ENCODE data around the gene TRMO. TPM values are rescaled to one million over a fixed set of nuclear protein-coding genes. Genes with fewer than 3 reads are reported as not detected.

TRMO gene
- total and polyA plus RNA-seq, 2 experiments from 2014 or later, result 5.0 to 6.4 TPM

DNA sequence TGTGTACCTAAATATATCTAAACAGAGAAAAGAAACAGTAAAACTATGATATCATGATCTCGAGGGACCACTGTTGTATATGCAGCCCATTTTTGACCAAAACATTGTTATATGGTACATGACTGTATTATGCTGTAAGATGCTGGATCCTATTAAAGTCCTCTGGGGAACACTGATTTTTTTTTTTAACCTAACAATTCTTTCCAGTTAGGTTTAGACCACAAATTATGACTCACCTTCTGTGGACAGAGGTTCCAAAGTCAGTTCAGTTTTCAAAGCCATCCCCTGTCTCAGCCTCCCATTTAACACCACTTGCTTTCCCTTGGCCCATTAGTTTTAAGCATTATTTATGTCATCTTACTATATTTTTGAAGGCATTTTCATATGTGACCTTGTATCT, 27.1 kb downstream of the TRMO start:
- Histone ChIP-seq H3F3A (replicated peaks; ENCODE audit: low read depth) (no peaks in the 10 kb centered on the region), H3K4me3 (no peak overlapping the region), H3K9me2 (ENCODE audit: insufficient read depth) (no peaks in the 10 kb centered on the region), H3K27ac (ENCODE audit: low read depth) (no peak overlapping the region), H3K4me2 (no peak overlapping the region), H3K36me3 (ENCODE audit: insufficient read depth) (no peaks in the 10 kb centered on the region), H4K20me1 (replicated peaks; ENCODE audit: insufficient read depth) (no peaks in the 10 kb centered on the region; the same call in 1 of the 2 replicates), H3K27me3 (ENCODE audit: insufficient read depth) (no peaks in the 10 kb centered on the region), H3K4me1 (ENCODE audit: insufficient read depth) (no peaks in the 10 kb centered on the region), H2AFZ (no peak overlapping the region), H3K79me2 (replicated peaks; ENCODE audit: insufficient read depth) (no peaks in the 10 kb centered on the region)
- no peak overlapping the region for H3K4me3 Mint-ChIP-seq
- TF ChIP-seq POLR2AphosphoS5 (IDR thresholded peaks at IDR 0.05; ENCODE audit: low read depth), result no peak
- TF ChIP-seq, protein P1, sequence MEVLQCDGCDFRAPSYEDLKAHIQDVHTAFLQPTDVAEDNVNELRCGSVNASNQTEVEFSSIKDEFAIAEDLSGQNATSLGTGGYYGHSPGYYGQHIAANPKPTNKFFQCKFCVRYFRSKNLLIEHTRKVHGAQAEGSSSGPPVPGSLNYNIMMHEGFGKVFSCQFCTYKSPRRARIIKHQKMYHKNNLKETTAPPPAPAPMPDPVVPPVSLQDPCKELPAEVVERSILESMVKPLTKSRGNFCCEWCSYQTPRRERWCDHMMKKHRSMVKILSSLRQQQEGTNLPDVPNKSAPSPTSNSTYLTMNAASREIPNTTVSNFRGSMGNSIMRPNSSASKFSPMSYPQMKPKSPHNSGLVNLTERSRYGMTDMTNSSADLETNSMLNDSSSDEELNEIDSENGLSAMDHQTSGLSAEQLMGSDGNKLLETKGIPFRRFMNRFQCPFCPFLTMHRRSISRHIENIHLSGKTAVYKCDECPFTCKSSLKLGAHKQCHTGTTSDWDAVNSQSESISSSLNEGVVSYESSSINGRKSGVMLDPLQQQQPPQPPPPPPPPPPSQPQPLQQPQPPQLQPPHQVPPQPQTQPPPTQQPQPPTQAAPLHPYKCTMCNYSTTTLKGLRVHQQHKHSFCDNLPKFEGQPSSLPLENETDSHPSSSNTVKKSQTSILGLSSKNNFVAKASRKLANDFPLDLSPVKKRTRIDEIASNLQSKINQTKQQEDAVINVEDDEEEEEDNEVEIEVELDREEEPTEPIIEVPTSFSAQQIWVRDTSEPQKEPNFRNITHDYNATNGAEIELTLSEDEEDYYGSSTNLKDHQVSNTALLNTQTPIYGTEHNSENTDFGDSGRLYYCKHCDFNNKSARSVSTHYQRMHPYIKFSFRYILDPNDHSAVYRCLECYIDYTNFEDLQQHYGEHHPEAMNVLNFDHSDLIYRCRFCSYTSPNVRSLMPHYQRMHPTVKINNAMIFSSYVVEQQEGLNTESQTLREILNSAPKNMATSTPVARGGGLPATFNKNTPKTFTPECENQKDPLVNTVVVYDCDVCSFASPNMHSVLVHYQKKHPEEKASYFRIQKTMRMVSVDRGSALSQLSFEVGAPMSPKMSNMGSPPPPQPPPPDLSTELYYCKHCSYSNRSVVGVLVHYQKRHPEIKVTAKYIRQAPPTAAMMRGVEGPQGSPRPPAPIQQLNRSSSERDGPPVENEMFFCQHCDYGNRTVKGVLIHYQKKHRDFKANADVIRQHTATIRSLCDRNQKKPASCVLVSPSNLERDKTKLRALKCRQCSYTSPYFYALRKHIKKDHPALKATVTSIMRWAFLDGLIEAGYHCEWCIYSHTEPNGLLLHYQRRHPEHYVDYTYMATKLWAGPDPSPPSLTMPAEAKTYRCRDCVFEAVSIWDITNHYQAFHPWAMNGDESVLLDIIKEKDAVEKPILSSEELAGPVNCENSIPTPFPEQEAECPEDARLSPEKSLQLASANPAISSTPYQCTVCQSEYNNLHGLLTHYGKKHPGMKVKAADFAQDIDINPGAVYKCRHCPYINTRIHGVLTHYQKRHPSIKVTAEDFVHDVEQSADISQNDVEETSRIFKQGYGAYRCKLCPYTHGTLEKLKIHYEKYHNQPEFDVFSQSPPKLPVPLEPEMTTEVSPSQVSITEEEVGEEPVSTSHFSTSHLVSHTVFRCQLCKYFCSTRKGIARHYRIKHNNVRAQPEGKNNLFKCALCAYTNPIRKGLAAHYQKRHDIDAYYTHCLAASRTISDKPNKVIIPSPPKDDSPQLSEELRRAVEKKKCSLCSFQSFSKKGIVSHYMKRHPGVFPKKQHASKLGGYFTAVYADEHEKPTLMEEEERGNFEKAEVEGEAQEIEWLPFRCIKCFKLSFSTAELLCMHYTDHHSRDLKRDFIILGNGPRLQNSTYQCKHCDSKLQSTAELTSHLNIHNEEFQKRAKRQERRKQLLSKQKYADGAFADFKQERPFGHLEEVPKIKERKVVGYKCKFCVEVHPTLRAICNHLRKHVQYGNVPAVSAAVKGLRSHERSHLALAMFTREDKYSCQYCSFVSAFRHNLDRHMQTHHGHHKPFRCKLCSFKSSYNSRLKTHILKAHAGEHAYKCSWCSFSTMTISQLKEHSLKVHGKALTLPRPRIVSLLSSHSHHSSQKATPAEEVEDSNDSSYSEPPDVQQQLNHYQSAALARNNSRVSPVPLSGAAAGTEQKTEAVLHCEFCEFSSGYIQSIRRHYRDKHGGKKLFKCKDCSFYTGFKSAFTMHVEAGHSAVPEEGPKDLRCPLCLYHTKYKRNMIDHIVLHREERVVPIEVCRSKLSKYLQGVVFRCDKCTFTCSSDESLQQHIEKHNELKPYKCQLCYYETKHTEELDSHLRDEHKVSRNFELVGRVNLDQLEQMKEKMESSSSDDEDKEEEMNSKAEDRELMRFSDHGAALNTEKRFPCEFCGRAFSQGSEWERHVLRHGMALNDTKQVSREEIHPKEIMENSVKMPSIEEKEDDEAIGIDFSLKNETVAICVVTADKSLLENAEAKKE (CRISPR knock-in tag; IDR thresholded peaks at IDR 0.05), result no peak
- TF ChIP-seq, protein P2, sequence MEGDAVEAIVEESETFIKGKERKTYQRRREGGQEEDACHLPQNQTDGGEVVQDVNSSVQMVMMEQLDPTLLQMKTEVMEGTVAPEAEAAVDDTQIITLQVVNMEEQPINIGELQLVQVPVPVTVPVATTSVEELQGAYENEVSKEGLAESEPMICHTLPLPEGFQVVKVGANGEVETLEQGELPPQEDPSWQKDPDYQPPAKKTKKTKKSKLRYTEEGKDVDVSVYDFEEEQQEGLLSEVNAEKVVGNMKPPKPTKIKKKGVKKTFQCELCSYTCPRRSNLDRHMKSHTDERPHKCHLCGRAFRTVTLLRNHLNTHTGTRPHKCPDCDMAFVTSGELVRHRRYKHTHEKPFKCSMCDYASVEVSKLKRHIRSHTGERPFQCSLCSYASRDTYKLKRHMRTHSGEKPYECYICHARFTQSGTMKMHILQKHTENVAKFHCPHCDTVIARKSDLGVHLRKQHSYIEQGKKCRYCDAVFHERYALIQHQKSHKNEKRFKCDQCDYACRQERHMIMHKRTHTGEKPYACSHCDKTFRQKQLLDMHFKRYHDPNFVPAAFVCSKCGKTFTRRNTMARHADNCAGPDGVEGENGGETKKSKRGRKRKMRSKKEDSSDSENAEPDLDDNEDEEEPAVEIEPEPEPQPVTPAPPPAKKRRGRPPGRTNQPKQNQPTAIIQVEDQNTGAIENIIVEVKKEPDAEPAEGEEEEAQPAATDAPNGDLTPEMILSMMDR (conservative IDR thresholded peaks at IDR 0.05; ENCODE audit: low read depth in 2 of 2), result no peak
- TF ChIP-seq NANOG (IDR thresholded peaks at IDR 0.05; ENCODE audit: borderline replicate concordance), result no peak
- TF ChIP-seq JUNB (IDR thresholded peaks at IDR 0.05; ENCODE audit: unreplicated experiment), result no peak
- TF ChIP-seq EZH2phosphoT487 (IDR thresholded peaks at IDR 0.05; ENCODE audit: unreplicated experiment), result no peak
- TF ChIP-seq, protein P3, sequence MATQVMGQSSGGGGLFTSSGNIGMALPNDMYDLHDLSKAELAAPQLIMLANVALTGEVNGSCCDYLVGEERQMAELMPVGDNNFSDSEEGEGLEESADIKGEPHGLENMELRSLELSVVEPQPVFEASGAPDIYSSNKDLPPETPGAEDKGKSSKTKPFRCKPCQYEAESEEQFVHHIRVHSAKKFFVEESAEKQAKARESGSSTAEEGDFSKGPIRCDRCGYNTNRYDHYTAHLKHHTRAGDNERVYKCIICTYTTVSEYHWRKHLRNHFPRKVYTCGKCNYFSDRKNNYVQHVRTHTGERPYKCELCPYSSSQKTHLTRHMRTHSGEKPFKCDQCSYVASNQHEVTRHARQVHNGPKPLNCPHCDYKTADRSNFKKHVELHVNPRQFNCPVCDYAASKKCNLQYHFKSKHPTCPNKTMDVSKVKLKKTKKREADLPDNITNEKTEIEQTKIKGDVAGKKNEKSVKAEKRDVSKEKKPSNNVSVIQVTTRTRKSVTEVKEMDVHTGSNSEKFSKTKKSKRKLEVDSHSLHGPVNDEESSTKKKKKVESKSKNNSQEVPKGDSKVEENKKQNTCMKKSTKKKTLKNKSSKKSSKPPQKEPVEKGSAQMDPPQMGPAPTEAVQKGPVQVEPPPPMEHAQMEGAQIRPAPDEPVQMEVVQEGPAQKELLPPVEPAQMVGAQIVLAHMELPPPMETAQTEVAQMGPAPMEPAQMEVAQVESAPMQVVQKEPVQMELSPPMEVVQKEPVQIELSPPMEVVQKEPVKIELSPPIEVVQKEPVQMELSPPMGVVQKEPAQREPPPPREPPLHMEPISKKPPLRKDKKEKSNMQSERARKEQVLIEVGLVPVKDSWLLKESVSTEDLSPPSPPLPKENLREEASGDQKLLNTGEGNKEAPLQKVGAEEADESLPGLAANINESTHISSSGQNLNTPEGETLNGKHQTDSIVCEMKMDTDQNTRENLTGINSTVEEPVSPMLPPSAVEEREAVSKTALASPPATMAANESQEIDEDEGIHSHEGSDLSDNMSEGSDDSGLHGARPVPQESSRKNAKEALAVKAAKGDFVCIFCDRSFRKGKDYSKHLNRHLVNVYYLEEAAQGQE (IDR thresholded peaks at IDR 0.05; ENCODE audit: unreplicated experiment), result no peak
- TF ChIP-seq, protein P4, sequence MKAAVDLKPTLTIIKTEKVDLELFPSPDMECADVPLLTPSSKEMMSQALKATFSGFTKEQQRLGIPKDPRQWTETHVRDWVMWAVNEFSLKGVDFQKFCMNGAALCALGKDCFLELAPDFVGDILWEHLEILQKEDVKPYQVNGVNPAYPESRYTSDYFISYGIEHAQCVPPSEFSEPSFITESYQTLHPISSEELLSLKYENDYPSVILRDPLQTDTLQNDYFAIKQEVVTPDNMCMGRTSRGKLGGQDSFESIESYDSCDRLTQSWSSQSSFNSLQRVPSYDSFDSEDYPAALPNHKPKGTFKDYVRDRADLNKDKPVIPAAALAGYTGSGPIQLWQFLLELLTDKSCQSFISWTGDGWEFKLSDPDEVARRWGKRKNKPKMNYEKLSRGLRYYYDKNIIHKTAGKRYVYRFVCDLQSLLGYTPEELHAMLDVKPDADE (IDR thresholded peaks at IDR 0.05), result no peak
- TF ChIP-seq CREB1 (CRISPR knock-in tag; IDR thresholded peaks at IDR 0.05; ENCODE audit: low read depth), result no peak
- no peak for TF ChIP-seq EZH2 (IDR thresholded peaks at IDR 0.05; ENCODE audit: low read depth, unreplicated experiment)
- TF ChIP-seq STAT1 (IDR thresholded peaks at IDR 0.05; ENCODE audit: unreplicated experiment), result no peak
- TF ChIP-seq ZNF114 (CRISPR knock-in tag; IDR thresholded peaks at IDR 0.05), result no peak
- no peak for TF ChIP-seq ZNF331 (CRISPR knock-in tag; IDR thresholded peaks at IDR 0.05; ENCODE audit: low read depth)
- H3K27me3 Mint-ChIP-seq (ENCODE audit: insufficient read depth, low read depth, poor library complexity), result peaks cover 3% of the 10 kb centered on the region
- no peaks in the 10 kb centered on the region for H3K36me3 Mint-ChIP-seq (ENCODE audit: low read depth)
- no peak overlapping the region for H3K27ac Mint-ChIP-seq
- peaks cover 3% of the 10 kb centered on the region; the same call in 2 of the 3 replicates for H3K4me1 Mint-ChIP-seq
- ATAC-seq (no peak), DNase-seq (ENCODE audit: low spot score) (no peak)
- H3K9me3 Mint-ChIP-seq, result no peaks in the 10 kb centered on the region

Data from GM23338 (cell line).